ENCODE measurements around the gene PRR23E. TPM values are rescaled to one million over a fixed set of nuclear protein-coding genes. Genes with fewer than 3 reads are reported as not detected.

Gene PRR23E
- total RNA-seq, 2 experiments from 2014 or later = not detected

GRCh38 chr3:127174284-127174683, 18.6 kb upstream of the PRR23E start:
- CTCF ChIA-PET (ENCODE audit: unreplicated experiment) = no interaction called here
- intact Hi-C loops (cut with micrococcal nuclease; ENCODE audit: unreplicated experiment) = no loop called here
- no peak overlapping the region for H3K4me2 ChIP-seq (ENCODE audit: low read length)
- H3K79me2 ChIP-seq (ENCODE audit: insufficient read depth, low read depth, low read length) = no peaks in the 10 kb centered on the region
- TF ChIP-seq CTCF (conservative IDR thresholded peaks at IDR 0.05; ENCODE audit: low read length) (no peak), EZH2phosphoT487 (IDR thresholded peaks at IDR 0.05; ENCODE audit: borderline replicate concordance, low read depth, low read length) (no peak)
- H3K27ac ChIP-seq (ENCODE audit: low read depth, low read length, poor library complexity, severe bottlenecking) = no peak overlapping the region
- H3K4me1 ChIP-seq (ENCODE audit: insufficient read depth, low read length, poor library complexity, severe bottlenecking) = no peaks in the 10 kb centered on the region
- no peak overlapping the region for H2AFZ ChIP-seq (ENCODE audit: low read length)
- POLR2A ChIA-PET = no interaction called here
- H3K4me3 ChIP-seq (ENCODE audit: low read depth, low read length, poor library complexity, severe bottlenecking) = no peak overlapping the region
- no peaks in the 10 kb centered on the region for H4K20me1 ChIP-seq (ENCODE audit: insufficient read depth, low read length)
- no peaks in the 10 kb centered on the region; the same call in 1 of the 2 replicates for H3K9me3 ChIP-seq (ENCODE audit: low read length)
- DNase-seq (ENCODE audit: low spot score) = no peak
- no TSS peak for BruUV-seq (replicated peaks)
- H3K9me2 ChIP-seq (ENCODE audit: insufficient read depth, low read length) = no peaks in the 10 kb centered on the region
- no peaks in the 10 kb centered on the region for H3K36me3 ChIP-seq (ENCODE audit: insufficient read depth, low read length)

GRCh38 chr3:127174715-127175140, 18.2 kb upstream of the PRR23E start:
- no peaks in the 10 kb centered on the region for H4K20me1 ChIP-seq (ENCODE audit: insufficient read depth, low read length)

More at GRCh38 chr3:127174715-127175140, 18.2 kb upstream of the PRR23E start:
- no peak overlapping the region for H2AFZ ChIP-seq (ENCODE audit: low read length)
- no peak overlapping the region for H3K4me2 ChIP-seq (ENCODE audit: low read length)
- no peaks in the 10 kb centered on the region for H3K9me2 ChIP-seq (ENCODE audit: insufficient read depth, low read length)
- no peak for DNase-seq (ENCODE audit: low spot score)
- ChIA-PET CTCF (ENCODE audit: unreplicated experiment) (no interaction called here), POLR2A (no interaction called here)
- no peak overlapping the region for H3K4me3 ChIP-seq (ENCODE audit: low read depth, low read length, poor library complexity, severe bottlenecking)
- no peaks in the 10 kb centered on the region for H3K36me3 ChIP-seq (ENCODE audit: insufficient read depth, low read length)
- TF ChIP-seq EZH2phosphoT487 (IDR thresholded peaks at IDR 0.05; ENCODE audit: borderline replicate concordance, low read depth, low read length) = no peak
- no peak for TF ChIP-seq CTCF (conservative IDR thresholded peaks at IDR 0.05; ENCODE audit: low read length)
- BruUV-seq (replicated peaks) = no TSS peak
- H3K9me3 ChIP-seq (ENCODE audit: low read length) = no peaks in the 10 kb centered on the region; the same call in 1 of the 2 replicates
- H3K27ac ChIP-seq (ENCODE audit: low read depth, low read length, poor library complexity, severe bottlenecking) = no peak overlapping the region
- no peaks in the 10 kb centered on the region for H3K4me1 ChIP-seq (ENCODE audit: insufficient read depth, low read length, poor library complexity, severe bottlenecking)
- intact Hi-C loops (cut with micrococcal nuclease; ENCODE audit: unreplicated experiment) = no loop called here
- H3K79me2 ChIP-seq (ENCODE audit: insufficient read depth, low read depth, low read length) = no peaks in the 10 kb centered on the region
